ENCODE measurements around the gene ILDR1. TPM values are rescaled to one million over a fixed set of nuclear protein-coding genes. Genes with fewer than 3 reads are reported as not detected.

Gene ILDR1
- total and polyA plus RNA-seq, 2 donors from 2014 or later, result 11.9 to 17.7 TPM

GRCh38 chr3:121979734-121980449 lies 42.2 kb downstream of the ILDR1 start:
- no peaks in the 10 kb centered on the region for H3K27me3 ChIP-seq (ENCODE audit: control insufficient read depth, insufficient read depth, low read length)
- no peak overlapping the region for H3K9ac ChIP-seq (ENCODE audit: low read length in 3 of 3)
- no peak overlapping the region for H3K4me3 ChIP-seq (ENCODE audit: low read length in 3 of 3)
- H3K9me3 ChIP-seq (ENCODE audit: control insufficient read depth in 2 of 3, insufficient read depth in 1 of 3, low read length in 3 of 3), result peaks cover 0 to 8% (median 0%) of the 10 kb centered on the region in 3 donors
- H3K4me1 ChIP-seq (ENCODE audit: control insufficient read depth in 2 of 3, insufficient read depth in 2 of 3, low read depth in 1 of 3, low read length in 3 of 3), result no peaks in the 10 kb centered on the region
- TF ChIP-seq CTCF (IDR thresholded peaks at IDR 0.05; ENCODE audit: borderline replicate concordance, extremely low read depth, insufficient read depth), result no peak
- no peak overlapping the region for H3K27ac ChIP-seq (ENCODE audit: low read depth in 2 of 2, low read length in 2 of 2)
- FAIRE-seq (no peak), DNase-seq (no peak)
- H3K36me3 ChIP-seq (ENCODE audit: control insufficient read depth in 2 of 3, insufficient read depth in 3 of 3, low read length in 3 of 3), result no peaks in the 10 kb centered on the region
- intact Hi-C loops (cut with DNase I), result no loop called here

GRCh38 chr3:121979246-121979645 lies 42.8 kb downstream of the ILDR1 start:
- no peaks in the 10 kb centered on the region for H3K27me3 ChIP-seq (ENCODE audit: control insufficient read depth, insufficient read depth, low read length)
- H3K36me3 ChIP-seq (ENCODE audit: control insufficient read depth in 2 of 3, insufficient read depth in 3 of 3, low read length in 3 of 3), result no peaks in the 10 kb centered on the region
- intact Hi-C loops (cut with DNase I), result no loop called here
- no peak for TF ChIP-seq CTCF (IDR thresholded peaks at IDR 0.05; ENCODE audit: borderline replicate concordance, extremely low read depth, insufficient read depth)
- H3K9ac ChIP-seq (ENCODE audit: low read length in 3 of 3), result no peak overlapping the region
- H3K4me3 ChIP-seq (ENCODE audit: low read length in 3 of 3), result no peak overlapping the region
- H3K27ac ChIP-seq (ENCODE audit: low read depth in 2 of 2, low read length in 2 of 2), result no peak overlapping the region
- H3K9me3 ChIP-seq (ENCODE audit: control insufficient read depth in 2 of 3, insufficient read depth in 1 of 3, low read length in 3 of 3), result peaks cover 0 to 8% (median 0%) of the 10 kb centered on the region in 3 donors
- no peaks in the 10 kb centered on the region for H3K4me1 ChIP-seq (ENCODE audit: control insufficient read depth in 2 of 3, insufficient read depth in 2 of 3, low read depth in 1 of 3, low read length in 3 of 3)
- DNase-seq (no peak), FAIRE-seq (no peak)

- TF ChIP-seq CTCF (IDR thresholded peaks at IDR 0.05; ENCODE audit: borderline replicate concordance, extremely low read depth, insufficient read depth), result no peak
- Histone ChIP-seq H3K4me1 (ENCODE audit: control insufficient read depth in 2 of 3, insufficient read depth in 2 of 3, low read depth in 1 of 3, low read length in 3 of 3) (no peaks in the 10 kb centered on the region), H3K27ac (ENCODE audit: low read depth in 2 of 2, low read length in 2 of 2) (no peak overlapping the region), H3K9me3 (ENCODE audit: control insufficient read depth in 2 of 3, insufficient read depth in 1 of 3, low read length in 3 of 3) (no peaks in the 10 kb centered on the region), H3K36me3 (ENCODE audit: control insufficient read depth in 2 of 3, insufficient read depth in 3 of 3, low read length in 3 of 3) (no peaks in the 10 kb centered on the region), H3K27me3 (ENCODE audit: control insufficient read depth, insufficient read depth, low read length) (no peaks in the 10 kb centered on the region), H3K9ac (ENCODE audit: low read length in 3 of 3) (no peak overlapping the region), H3K4me3 (ENCODE audit: low read length in 3 of 3) (no peak overlapping the region)
- intact Hi-C loops (cut with DNase I), result no loop called here
- FAIRE-seq (no peak), DNase-seq (no peak)
These were observed 45.3 kb downstream of the ILDR1 start for GRCh38 chr3:121976727-121977126.

Measured in kidney (tissue), 14 donors.